ENCODE data around the gene GGN.
"Not testable (repeated sequence)": the region's sequence is repeated elsewhere in the genome, so short reads cannot be mapped to it uniquely, and the experiment has no call there.

The GGN gene

GRCh38 chr19:38358071-38358470, 29.8 kb downstream of the GGN start:
- H3K27me3 Mint-ChIP-seq, result peaks cover 64% of the 10 kb centered on the region
- H3K9me3 Mint-ChIP-seq, result no peaks in the 10 kb centered on the region
- H3K36me3 Mint-ChIP-seq (ENCODE audit: low read depth), result peaks cover 15% of the 10 kb centered on the region
- no peak overlapping the region for H3K27ac Mint-ChIP-seq
- no peak overlapping the region for H3K4me3 Mint-ChIP-seq
- peaks cover 24% of the 10 kb centered on the region for H3K4me1 Mint-ChIP-seq (ENCODE audit: low read depth)
- intact Hi-C loops (cut with micrococcal nuclease), result no loop called here

- Mint-ChIP-seq H3K36me3 (ENCODE audit: low read depth) (no peaks in the 10 kb centered on the region), H3K4me1 (ENCODE audit: low read depth) (peaks cover 5% of the 10 kb centered on the region), H3K27me3 (peaks cover 69% of the 10 kb centered on the region), H3K9me3 (no peaks in the 10 kb centered on the region), H3K4me3 (no peak overlapping the region), H3K27ac (no peak overlapping the region)
- intact Hi-C loops (cut with micrococcal nuclease), result no loop called here
Observed at GRCh38 chr19:38355728-38356725, 31.8 kb downstream of the GGN start.

- no peaks in the 10 kb centered on the region for H3K9me3 Mint-ChIP-seq
- no peaks in the 10 kb centered on the region for H3K4me1 Mint-ChIP-seq (ENCODE audit: low read depth)
- H3K27me3 Mint-ChIP-seq, result peaks cover 40% of the 10 kb centered on the region
- intact Hi-C loops (cut with micrococcal nuclease), result no loop called here
- H3K36me3 Mint-ChIP-seq (ENCODE audit: low read depth), result no peaks in the 10 kb centered on the region
- no peak overlapping the region for H3K4me3 Mint-ChIP-seq
- no peak overlapping the region for H3K27ac Mint-ChIP-seq
Observed at GRCh38 chr19:38352611-38353010, 35.2 kb downstream of the GGN start.

DNA sequence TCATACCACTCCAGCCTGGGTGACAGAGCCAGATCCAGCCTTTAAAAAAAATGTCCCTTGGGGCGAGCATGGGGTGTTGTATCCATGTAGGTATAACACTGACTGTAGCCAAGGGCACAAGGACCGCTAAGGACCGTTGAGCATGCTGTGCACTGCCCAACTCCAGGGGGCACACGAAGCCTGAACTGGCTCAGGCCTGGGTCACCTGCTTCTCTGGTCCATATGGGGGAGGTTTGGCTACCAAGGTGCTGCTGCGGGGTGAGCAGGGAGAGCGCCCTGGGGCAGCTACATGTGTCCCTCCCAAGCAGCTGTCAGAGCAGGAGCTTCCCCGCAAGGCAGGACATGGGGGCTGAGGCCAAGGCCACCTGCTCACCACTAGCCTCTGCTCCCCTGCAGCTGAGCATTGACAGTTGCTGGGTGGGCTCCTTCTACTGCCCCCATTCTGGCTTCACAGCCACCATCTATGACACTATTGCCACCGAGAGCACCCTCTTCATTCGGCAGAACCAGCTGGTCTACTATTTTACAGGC, 35.9 kb downstream of the GGN start:
- Mint-ChIP-seq H3K27me3 (peaks cover 35% of the 10 kb centered on the region), H3K9me3 (no peaks in the 10 kb centered on the region), H3K36me3 (ENCODE audit: low read depth) (no peaks in the 10 kb centered on the region), H3K4me3 (no peak overlapping the region), H3K27ac (no peak overlapping the region), H3K4me1 (ENCODE audit: low read depth) (no peaks in the 10 kb centered on the region)
- intact Hi-C loops (cut with micrococcal nuclease), result no loop called here

DNA sequence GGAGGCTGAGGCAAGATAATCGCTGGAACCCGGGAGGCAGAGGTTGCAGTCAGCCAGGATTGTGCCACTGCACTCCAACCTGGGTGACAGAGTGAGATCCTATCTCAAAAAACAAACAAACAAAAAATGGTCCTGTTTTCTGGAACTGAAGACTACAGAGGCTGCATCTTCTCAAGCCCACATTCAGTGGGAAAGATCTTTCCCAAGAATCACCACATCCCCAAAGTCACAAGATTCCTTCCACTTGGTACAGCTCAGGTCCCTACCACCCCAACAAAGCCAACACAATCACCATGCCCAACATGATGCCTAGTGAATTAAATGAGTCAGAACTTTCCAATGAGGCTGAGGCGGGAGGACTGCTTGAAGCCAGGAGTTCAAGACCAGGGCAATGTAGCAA, 37.0 kb downstream of the GGN start:
- H3K36me3 Mint-ChIP-seq (ENCODE audit: low read depth), result peaks cover 6% of the 10 kb centered on the region
- no peaks in the 10 kb centered on the region for H3K9me3 Mint-ChIP-seq
- no peaks in the 10 kb centered on the region for H3K4me1 Mint-ChIP-seq (ENCODE audit: low read depth)
- H3K27ac Mint-ChIP-seq, result no peak overlapping the region
- intact Hi-C loops (cut with micrococcal nuclease), result no loop called here
- no peak overlapping the region for H3K4me3 Mint-ChIP-seq
- peaks cover 24% of the 10 kb centered on the region for H3K27me3 Mint-ChIP-seq

DNA sequence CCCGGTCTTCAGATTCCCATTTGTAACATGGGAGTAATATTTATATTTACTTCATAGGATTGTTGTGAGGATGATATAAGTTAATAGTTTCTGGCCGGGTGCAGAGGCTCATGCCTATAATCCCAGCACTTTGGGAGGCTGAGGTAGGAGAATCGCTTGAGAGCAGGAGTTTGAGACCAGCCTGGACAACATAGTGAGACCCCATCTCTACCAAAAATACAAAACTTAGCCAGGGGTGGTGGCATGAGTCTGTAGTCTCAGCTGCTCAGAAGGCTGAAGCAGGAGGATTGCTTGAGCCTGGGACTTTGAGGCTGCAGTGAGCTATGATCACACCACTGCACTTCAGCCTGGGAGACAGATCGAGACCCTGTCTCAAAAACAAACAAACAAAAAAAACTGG, 41.0 kb downstream of the GGN start:
- Mint-ChIP-seq H3K27me3 (peaks cover 5% of the 10 kb centered on the region), H3K36me3 (ENCODE audit: low read depth) (peaks cover 35% of the 10 kb centered on the region), H3K4me1 (ENCODE audit: low read depth) (no peaks in the 10 kb centered on the region), H3K27ac (no peak overlapping the region), H3K4me3 (no peak overlapping the region), H3K9me3 (no peaks in the 10 kb centered on the region)
- intact Hi-C loops (cut with micrococcal nuclease), result no loop called here

DNA sequence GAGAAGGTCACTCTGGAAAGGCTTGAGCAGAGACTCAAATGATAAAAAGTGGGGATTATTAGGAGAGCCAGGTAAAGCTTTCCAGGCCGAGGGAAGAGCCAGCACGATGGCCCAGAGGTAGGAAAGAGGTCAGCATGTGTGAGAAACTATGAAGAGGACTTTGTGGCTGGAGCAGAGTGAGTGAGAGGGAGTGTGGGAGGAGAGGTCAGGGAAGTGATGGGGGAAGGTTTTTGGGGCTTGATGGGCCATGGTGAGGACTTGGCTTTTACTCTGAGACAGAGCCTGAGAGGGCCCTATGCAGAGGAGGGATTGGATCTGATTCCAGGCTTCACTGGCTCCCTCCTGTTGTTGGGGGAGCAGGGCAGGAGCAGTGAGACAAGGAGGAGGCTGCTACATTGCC, 46.9 kb downstream of the GGN start:
- intact Hi-C loops (cut with micrococcal nuclease), result no loop called here
- no peaks in the 10 kb centered on the region for H3K27me3 Mint-ChIP-seq
- H3K27ac Mint-ChIP-seq, result no peak overlapping the region
- H3K9me3 Mint-ChIP-seq, result no peaks in the 10 kb centered on the region
- H3K4me3 Mint-ChIP-seq, result no peak overlapping the region
- H3K36me3 Mint-ChIP-seq (ENCODE audit: low read depth), result peaks cover 70% of the 10 kb centered on the region
- peaks cover 27% of the 10 kb centered on the region for H3K4me1 Mint-ChIP-seq (ENCODE audit: low read depth)

DNA sequence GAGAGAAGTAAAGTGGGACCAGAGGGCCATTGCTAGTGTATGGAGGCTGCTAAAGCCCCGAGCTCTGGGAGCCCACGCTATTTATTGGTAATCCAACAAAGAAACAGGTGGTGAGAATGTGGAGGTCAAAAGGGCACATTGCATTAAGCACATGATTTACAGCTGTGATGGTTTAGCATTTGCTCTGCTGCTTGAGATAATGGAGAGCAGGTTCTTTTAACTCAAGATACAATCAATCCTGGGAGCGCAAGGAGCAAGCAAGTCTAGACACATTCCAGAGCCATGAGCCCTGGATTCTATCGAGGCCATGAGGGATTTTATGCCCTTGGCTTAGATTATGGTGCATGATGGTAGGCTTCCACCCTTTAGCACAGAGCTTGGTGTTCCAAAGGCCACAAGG, 48.8 kb downstream of the GGN start:
- H3K27me3 Mint-ChIP-seq; H3K27ac Mint-ChIP-seq; intact Hi-C loops (cut with micrococcal nuclease); H3K9me3 Mint-ChIP-seq; H3K4me3 Mint-ChIP-seq: not testable (repeated sequence)
- Mint-ChIP-seq H3K4me1 (ENCODE audit: low read depth) (peaks cover 27% of the 10 kb centered on the region), H3K36me3 (ENCODE audit: low read depth) (peaks cover 61% of the 10 kb centered on the region)

- intact Hi-C loops (cut with micrococcal nuclease), result no loop called here
- Mint-ChIP-seq H3K27me3 (no peaks in the 10 kb centered on the region), H3K9me3 (no peaks in the 10 kb centered on the region), H3K4me3 (peak overlapping the region; percentile 96), H3K4me1 (ENCODE audit: low read depth) (peaks cover 27% of the 10 kb centered on the region), H3K36me3 (ENCODE audit: low read depth) (peaks cover 60% of the 10 kb centered on the region), H3K27ac (peak overlapping the region; percentile 98)
Observed at GRCh38 chr19:38337360-38337653, 50.5 kb downstream of the GGN start.

- Mint-ChIP-seq H3K4me1 (ENCODE audit: low read depth) (peaks cover 27% of the 10 kb centered on the region), H3K9me3 (no peaks in the 10 kb centered on the region), H3K4me3 (peak overlapping the region; percentile 96), H3K27ac (peak overlapping the region; percentile 98), H3K27me3 (no peaks in the 10 kb centered on the region), H3K36me3 (ENCODE audit: low read depth) (peaks cover 62% of the 10 kb centered on the region)
- intact Hi-C loops (cut with micrococcal nuclease), result loop anchor here (1.0 kb wide), 2 partner anchors 26 to 67 kb away; partner anchors contain the start of gene FAM98C
Observed at GRCh38 chr19:38336638-38337359, 51.0 kb downstream of the GGN start.

DNA sequence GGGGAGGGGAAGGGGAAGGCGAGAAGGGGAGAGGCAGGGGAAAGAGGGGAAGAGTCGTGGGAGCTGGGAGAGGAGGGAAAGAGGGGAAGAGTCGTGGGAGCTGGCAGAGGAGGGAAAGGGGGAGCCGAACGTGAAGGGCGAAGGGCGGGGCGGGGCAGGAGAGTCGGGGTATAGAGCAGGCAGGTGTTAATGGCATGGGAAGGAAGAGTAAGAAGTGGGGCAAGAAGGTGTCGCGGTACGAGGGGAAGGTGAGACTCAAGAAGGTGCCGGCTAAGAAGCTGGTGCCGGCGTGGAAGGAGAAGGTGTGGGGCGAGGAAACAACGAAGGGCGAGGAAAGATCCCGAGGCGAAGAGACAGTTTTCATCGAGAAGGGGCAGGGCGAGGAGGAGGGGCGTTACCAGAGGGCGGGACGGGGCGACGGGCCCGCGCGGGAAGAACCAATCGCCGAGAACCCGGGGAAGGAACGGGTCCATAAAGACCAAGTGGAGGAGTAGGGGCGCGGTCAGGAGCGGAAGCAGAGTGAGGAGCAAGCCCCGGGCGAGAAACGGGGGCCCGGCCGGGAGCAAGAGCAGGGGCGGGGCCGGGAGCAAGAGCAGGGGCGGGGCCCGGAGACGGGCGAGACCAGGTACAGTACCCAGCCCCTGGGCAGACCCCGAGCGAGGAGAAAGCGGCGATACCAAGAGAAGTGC, 51.7 kb downstream of the GGN start:
- no peaks in the 10 kb centered on the region for H3K27me3 Mint-ChIP-seq
- H3K9me3 Mint-ChIP-seq, result no peaks in the 10 kb centered on the region
- H3K36me3 Mint-ChIP-seq (ENCODE audit: low read depth), result peaks cover 65% of the 10 kb centered on the region
- H3K4me1 Mint-ChIP-seq (ENCODE audit: low read depth), result peaks cover 25% of the 10 kb centered on the region
- intact Hi-C loops (cut with micrococcal nuclease), result loop anchor here (1.0 to 2.0 kb wide), 6 partner anchors 19 to 103 kb away; partner anchors contain the start of genes FAM98C and PSMD8
- H3K4me3 Mint-ChIP-seq, result peak overlapping the region; percentile 96
- H3K27ac Mint-ChIP-seq, result peak overlapping the region; percentile 98
